CD14-positive monocyte (primary cell): ENCODE results near the gene CPAMD8. TPM values are rescaled to one million over a fixed set of nuclear protein-coding genes. Genes with fewer than 3 reads are reported as not detected.

Experiments used
- DNase-seq, 3 donors: peaks; one replicate each; pipeline ENCODE4 v3.0.0-alpha.2; 2011 to 2022
- H2AFZ ChIP-seq: 2 replicates; pipeline ENCODE4 v1.6.0; 2012; ENCODE audit warnings: mild to moderate bottlenecking, low read depth, low read length, inconsistent platforms; ENCODE audit not compliant: insufficient read depth, poor library complexity, severe bottlenecking
- H3K27ac ChIP-seq, 2 donors: 1 replicate in 1 of 2; 2 replicates in 1 of 2; pipeline ENCODE4 v1.5.1; 2012 to 2013; ENCODE audit warnings: low read length in 2 of 2, control low read depth in 1 of 2, inconsistent platforms in 1 of 2, low read depth in 1 of 2, mild to moderate bottlenecking in 1 of 2
- H3K27me3 ChIP-seq, 2 donors: one replicate each; pipeline versions ENCODE4 v1.6.0 to v1.6.1; 2011 to 2013; ENCODE audit warnings: low read length in 2 of 2; ENCODE audit not compliant: control insufficient read depth in 2 of 2, insufficient read depth in 2 of 2
- H3K36me3 ChIP-seq, 2 donors: replicated peaks in 1 of 2; 1 replicate in 1 of 2; 2 replicates in 1 of 2; pipeline versions ENCODE4 v1.5.1 to v1.6.1; 2012 to 2013; ENCODE audit warnings: low read length in 2 of 2, control low read depth in 1 of 2, inconsistent platforms in 1 of 2, mild to moderate bottlenecking in 1 of 2; ENCODE audit not compliant: insufficient read depth in 2 of 2, control insufficient read depth in 1 of 2
- H3K4me1 ChIP-seq, 2 donors: 1 replicate in 1 of 2; 2 replicates in 1 of 2; pipeline versions ENCODE4 v1.5.1 to v1.6.1; 2012 to 2013; ENCODE audit warnings: low read length in 2 of 2, control low read depth in 1 of 2, inconsistent platforms in 1 of 2, mild to moderate bottlenecking in 1 of 2, moderate library complexity in 1 of 2; ENCODE audit not compliant: insufficient read depth in 2 of 2, control insufficient read depth in 1 of 2
- H3K4me2 ChIP-seq: replicated peaks from 2 replicates; pipeline ENCODE3; 2012; ENCODE audit warnings: low read length, moderate library complexity, mild to moderate bottlenecking; ENCODE audit not compliant: poor library complexity, severe bottlenecking; ENCODE audit errors: extremely low read depth
- H3K4me3 ChIP-seq, 3 experiments: fragments of 200-600 bp in 1 of 3; sonication (generic) in 1 of 3; replicated peaks in 1 of 3; 1 replicate in 2 of 3; 2 replicates in 1 of 3; pipeline ENCODE4 v1.5.1; 2011 to 2013; ENCODE audit warnings: low read length in 3 of 3, mild to moderate bottlenecking in 3 of 3, control low read depth in 2 of 3, low read depth in 2 of 3, inconsistent platforms in 1 of 3, moderate library complexity in 1 of 3
- H3K79me2 ChIP-seq: 2 replicates; pipeline ENCODE4 v1.6.0; 2012; ENCODE audit warnings: mild to moderate bottlenecking, control low read depth, inconsistent platforms, low read length, moderate library complexity; ENCODE audit not compliant: insufficient read depth
- H3K9ac ChIP-seq: 2 replicates; pipeline ENCODE4 v1.6.0; 2017; ENCODE audit warnings: low read length, mild to moderate bottlenecking; ENCODE audit not compliant: insufficient read depth, poor library complexity, severe bottlenecking
- H3K9me3 ChIP-seq, 2 donors: replicated peaks in 1 of 2; 1 replicate in 1 of 2; 2 replicates in 1 of 2; pipeline versions ENCODE4 v1.5.1 to v1.6.1; 2012 to 2013; ENCODE audit warnings: low read length in 2 of 2, control low read depth in 1 of 2; ENCODE audit not compliant: control insufficient read depth in 1 of 2, insufficient read depth in 1 of 2
- H4K20me1 ChIP-seq: 2 replicates; pipeline ENCODE4 v1.6.0; 2012; ENCODE audit warnings: mild to moderate bottlenecking, low read length, control low read depth, moderate library complexity; ENCODE audit not compliant: insufficient read depth
- H3K27ac Mint-ChIP-seq, 7 donors: one replicate each; pipeline ENCODE4 v1.8.0; 2020; ENCODE audit warnings: mild to moderate bottlenecking in 7 of 7, mixed read lengths in 7 of 7, moderate library complexity in 6 of 7, inconsistent platforms in 2 of 7
- H3K27me3 Mint-ChIP-seq, 3 donors: one replicate each; pipeline ENCODE4 v1.8.0; 2021 to 2022; ENCODE audit warnings: low read depth in 3 of 3, mild to moderate bottlenecking in 3 of 3, mixed read lengths in 3 of 3, moderate library complexity in 3 of 3, inconsistent platforms in 1 of 3
- H3K36me3 Mint-ChIP-seq, 2 donors: one replicate each; pipeline ENCODE4 v1.8.0; 2020; ENCODE audit warnings: mixed read lengths in 2 of 2, inconsistent platforms in 1 of 2, mild to moderate bottlenecking in 1 of 2
- H3K4me1 Mint-ChIP-seq: one replicate; pipeline ENCODE4 v1.8.0; 2020; ENCODE audit warnings: mild to moderate bottlenecking, mixed read lengths
- H3K4me3 Mint-ChIP-seq, 2 donors: one replicate each; pipeline ENCODE4 v1.8.0; 2020; ENCODE audit warnings: mild to moderate bottlenecking in 2 of 2, mixed read lengths in 2 of 2, moderate library complexity in 1 of 2
- H3K9me3 Mint-ChIP-seq, 7 donors: one replicate each; pipeline ENCODE4 v1.8.0; 2020 to 2022; ENCODE audit warnings: mixed read lengths in 7 of 7, mild to moderate bottlenecking in 6 of 7, moderate library complexity in 6 of 7, inconsistent platforms in 2 of 7
- CTCF ChIP-seq: fragments of 200-600 bp; IDR thresholded peaks from one replicate; pipeline ENCODE4 v1.8.0; 2022; ENCODE audit warnings: antibody characterized with exemption, mild to moderate bottlenecking
- WGBS: methylation state at CpG from one replicate; pipeline ENCODE4 v1.1.5; 2013; ENCODE audit warnings: missing lambda C conversion rate; ENCODE audit not compliant: insufficient coverage; 5-methylcytosine and 5-hydroxymethylcytosine counted together
- intact Hi-C, 2 donors: fragments of 100-400 bp; cut with micrococcal nuclease; formaldehyde crosslinking; loops; one replicate each; pipeline versions ENCODE4 v1.15.0 to v1.15.1; 2023
- polyA plus RNA-seq, 3 donors: library from polyadenylated mRNA; depleted of rRNA in 1 of 3; unstranded in 2 of 3; stranded (reverse) in 1 of 3; fragments of 300-500 nt in 2 of 3; fragments of >200 nt in 1 of 3; fragmentation: Illumina TruSeq in 2 of 3; gene quantifications; 1 replicate in 2 of 3; 2 replicates in 1 of 3; pipeline ENCODE4 v1.2.3, GENCODE V29; 2012 to 2021

CPAMD8 gene
- polyA plus RNA-seq, 3 donors = 5.1 to 53.4 (median 5.4) TPM

- no peak overlapping the region for H3K4me2 ChIP-seq
- Mint-ChIP-seq H3K27me3 (peaks cover 2 to 8% (median 3%) of the 10 kb centered on the region in 3 donors), H3K9me3 (peaks cover 0 to 5% (median 0%) of the 10 kb centered on the region in 7 donors), H3K36me3 (peaks cover 76 to 90% of the 10 kb centered on the region in 2 donors), H3K4me1 (peaks cover 20% of the 10 kb centered on the region), H3K27ac (peak overlapping the region in 2 of 7 donors; percentile 52 to 68), H3K4me3 (no peak overlapping the region)
- no peak overlapping the region for H3K27ac ChIP-seq
- no peak overlapping the region for H3K9ac ChIP-seq
- WGBS = 73% methylated on average over 2 of the region's 5 CpGs
- intact Hi-C loops = no loop called here
- peaks cover 46 to 89% of the 10 kb centered on the region in 2 donors for H3K36me3 ChIP-seq
- peaks cover 17 to 20% of the 10 kb centered on the region in 2 donors for H3K4me1 ChIP-seq
- H3K27me3 ChIP-seq = peaks cover 0 to 2% of the 10 kb centered on the region in 2 donors
- no peak overlapping the region for H3K4me3 ChIP-seq
- no peak for DNase-seq
- H2AFZ ChIP-seq = no peak overlapping the region
- peaks cover 26% of the 10 kb centered on the region for H4K20me1 ChIP-seq
- H3K79me2 ChIP-seq = no peaks in the 10 kb centered on the region
- no peak for TF ChIP-seq CTCF
- no peaks in the 10 kb centered on the region for H3K9me3 ChIP-seq
Observed at GRCh38 chr19:16861834-16862233, 164.8 kb downstream of the CPAMD8 start.

GRCh38 chr19:16861011-16861410 is 165.6 kb downstream of the CPAMD8 start:
- peaks cover 0 to 5% (median 0%) of the 10 kb centered on the region in 7 donors for H3K9me3 Mint-ChIP-seq
- H3K36me3 Mint-ChIP-seq = peaks cover 76 to 90% of the 10 kb centered on the region in 2 donors

More at GRCh38 chr19:16861011-16861410, 165.6 kb downstream of the CPAMD8 start:
- no peaks in the 10 kb centered on the region for H3K9me3 ChIP-seq
- no peak for DNase-seq
- intact Hi-C loops = no loop called here
- no peak for TF ChIP-seq CTCF
- H4K20me1 ChIP-seq = peaks cover 26% of the 10 kb centered on the region
- H3K9ac ChIP-seq = no peak overlapping the region
- peaks cover 42 to 89% of the 10 kb centered on the region in 2 donors for H3K36me3 ChIP-seq
- no peaks in the 10 kb centered on the region for H3K79me2 ChIP-seq
- H3K27ac Mint-ChIP-seq = no peak overlapping the region
- H3K27me3 Mint-ChIP-seq = peaks cover 2 to 8% (median 3%) of the 10 kb centered on the region in 3 donors
- H3K4me2 ChIP-seq = no peak overlapping the region
- peak overlapping the region in 1 of 2 donors; percentile 26 for H3K4me3 Mint-ChIP-seq
- H3K27ac ChIP-seq = no peak overlapping the region
- peaks cover 0 to 2% of the 10 kb centered on the region in 2 donors for H3K27me3 ChIP-seq
- 100% methylated on average over 3 of the region's 3 CpGs for WGBS
- H3K4me3 ChIP-seq = no peak overlapping the region
- H3K4me1 Mint-ChIP-seq = peaks cover 20% of the 10 kb centered on the region
- no peak overlapping the region for H2AFZ ChIP-seq
- peaks cover 17 to 20% of the 10 kb centered on the region in 2 donors for H3K4me1 ChIP-seq
